Testis (tissue), 3 donors: ENCODE data around the gene RGS6. TPM values are rescaled to one million over a fixed set of nuclear protein-coding genes. Genes with fewer than 3 reads are reported as not detected.

Source experiments
- DNase-seq: peaks from one replicate; pipeline ENCODE4 v3.0.0-alpha.2; 2019
- H3K27ac ChIP-seq, 2 donors: fragments of 200-600 bp; sonication (generic); one replicate each; pipeline ENCODE4 v1.5.1; 2019
- H3K27me3 ChIP-seq: fragments of 200-600 bp; sonication (generic); one replicate; pipeline ENCODE4 v1.5.1; 2019
- H3K36me3 ChIP-seq: fragments of 200-600 bp; sonication (generic); one replicate; pipeline ENCODE4 v1.5.1; 2017; ENCODE audit warnings: low read depth; ENCODE audit errors: missing control alignments
- H3K4me1 ChIP-seq: fragments of 200-600 bp; sonication (generic); one replicate; pipeline ENCODE4 v1.5.1; 2019
- H3K4me3 ChIP-seq, 2 donors: fragments of 200-600 bp; sonication (generic); one replicate each; pipeline ENCODE4 v1.5.1; 2017 to 2019
- H3K9me3 ChIP-seq: fragments of 200-600 bp; sonication (generic); one replicate; pipeline ENCODE4 v1.5.1; 2017
- CTCF ChIP-seq, 3 experiments: fragments of 450-650 bp in 2 of 3; fragments of 200-600 bp in 1 of 3; sonication (generic) in 1 of 3; IDR thresholded peaks; one replicate each; pipeline ENCODE4 v1.5.1; 2016 to 2019; ENCODE audit warnings: antibody characterized with exemption in 3 of 3, mild to moderate bottlenecking in 2 of 3, moderate library complexity in 1 of 3
- POLR2A ChIP-seq: fragments of 450-650 bp; IDR thresholded peaks from one replicate; pipeline ENCODE4 v1.6.1; 2017; ENCODE audit warnings: antibody characterized with exemption, mild to moderate bottlenecking, moderate library complexity
- WGBS, 2 donors: methylation state at CpG; one replicate each; pipeline ENCODE4 v1.1.5; 2018; 5-methylcytosine and 5-hydroxymethylcytosine counted together
- intact Hi-C: fragments of 100-400 bp; cut with DNase I; formaldehyde crosslinking; loops from one replicate; pipeline ENCODE4 v1.15.1; 2023; ENCODE audit warnings: low total_unique reads
- polyA plus RNA-seq: library from polyadenylated mRNA; stranded (reverse); fragments of 350-450 nt; fragmentation: Illumina TruSeq; extraction: RNeasy Lipid Tissue Mini Kit (QIAGEN cat#74804); gene quantifications from one replicate; pipeline ENCODE4 v1.2.3, GENCODE V29; 2014; ENCODE audit warnings: low read depth, low replicate concordance; ENCODE audit not compliant: insufficient read depth
- total RNA-seq, 2 donors: library from RNA; depleted of rRNA; stranded (reverse); fragments of >200 nt; gene quantifications; one replicate each; pipeline ENCODE4 v1.2.3, GENCODE V29; 2016

RGS6 gene
- total and polyA plus RNA-seq, 3 donors from 2014 or later = 6.3 to 21.3 (median 16.0) TPM

GRCh38 chr14:72201645-72202044, 269.4 kb downstream of the RGS6 start:
- no peak for DNase-seq
- H3K4me1 ChIP-seq = no peaks in the 10 kb centered on the region
- no peak overlapping the region for H3K4me3 ChIP-seq
- no peaks in the 10 kb centered on the region for H3K27me3 ChIP-seq
- H3K9me3 ChIP-seq = no peaks in the 10 kb centered on the region
- no peak overlapping the region for H3K27ac ChIP-seq
- no peak for TF ChIP-seq CTCF (IDR thresholded peaks at IDR 0.05)
- no peak for TF ChIP-seq POLR2A
- no peaks in the 10 kb centered on the region for H3K36me3 ChIP-seq
- intact Hi-C loops = no loop called here

GRCh38 chr14:72213424-72213823, 281.2 kb downstream of the RGS6 start:
- H3K27me3 ChIP-seq = no peaks in the 10 kb centered on the region
- no peak overlapping the region for H3K4me3 ChIP-seq
- intact Hi-C loops = no loop called here
- WGBS, 2 donors = 68 to 73% methylated on average over 4 of the region's 4 CpGs
- no peak for DNase-seq
- TF ChIP-seq POLR2A (no peak), CTCF (IDR thresholded peaks at IDR 0.05) (no peak)
- no peaks in the 10 kb centered on the region for H3K4me1 ChIP-seq
- H3K9me3 ChIP-seq = no peaks in the 10 kb centered on the region
- no peak overlapping the region for H3K27ac ChIP-seq
- H3K36me3 ChIP-seq = no peaks in the 10 kb centered on the region

GRCh38 chr14:72215080-72215479, 282.9 kb downstream of the RGS6 start:
- H3K36me3 ChIP-seq = no peaks in the 10 kb centered on the region
- no peak for TF ChIP-seq CTCF (IDR thresholded peaks at IDR 0.05)
- no peak for TF ChIP-seq POLR2A
- no peaks in the 10 kb centered on the region for H3K9me3 ChIP-seq
- WGBS, 2 donors = 69 to 79% methylated on average over 2 of the region's 2 CpGs
- H3K4me3 ChIP-seq = no peak overlapping the region
- intact Hi-C loops = no loop called here
- H3K27me3 ChIP-seq = no peaks in the 10 kb centered on the region
- no peak for DNase-seq
- H3K27ac ChIP-seq = no peak overlapping the region
- no peaks in the 10 kb centered on the region for H3K4me1 ChIP-seq

- Histone ChIP-seq H3K36me3 (no peaks in the 10 kb centered on the region), H3K27ac (no peak overlapping the region), H3K4me3 (no peak overlapping the region), H3K4me1 (no peaks in the 10 kb centered on the region), H3K27me3 (no peaks in the 10 kb centered on the region), H3K9me3 (no peaks in the 10 kb centered on the region)
- intact Hi-C loops = no loop called here
- TF ChIP-seq CTCF (IDR thresholded peaks at IDR 0.05) = no peak
- no peak for DNase-seq
- 97 to 100% methylated on average over 1 of the region's 1 CpG for WGBS, 2 donors
Measured at GRCh38 chr14:72217135-72217534, 284.9 kb downstream of the RGS6 start.

GRCh38 chr14:72222046-72222445, 289.8 kb downstream of the RGS6 start:
- Histone ChIP-seq H3K4me3 (no peak overlapping the region), H3K9me3 (no peaks in the 10 kb centered on the region), H3K27ac (no peak overlapping the region), H3K27me3 (no peaks in the 10 kb centered on the region), H3K4me1 (no peaks in the 10 kb centered on the region), H3K36me3 (no peaks in the 10 kb centered on the region)
- 89 to 91% methylated on average over 1 of the region's 1 CpG for WGBS, 2 donors
- TF ChIP-seq CTCF (IDR thresholded peaks at IDR 0.05) = no peak
- no peak for TF ChIP-seq POLR2A
- intact Hi-C loops = no loop called here
- DNase-seq = no peak
